ENCODE measurements around the gene DCDC2C.

DNA sequence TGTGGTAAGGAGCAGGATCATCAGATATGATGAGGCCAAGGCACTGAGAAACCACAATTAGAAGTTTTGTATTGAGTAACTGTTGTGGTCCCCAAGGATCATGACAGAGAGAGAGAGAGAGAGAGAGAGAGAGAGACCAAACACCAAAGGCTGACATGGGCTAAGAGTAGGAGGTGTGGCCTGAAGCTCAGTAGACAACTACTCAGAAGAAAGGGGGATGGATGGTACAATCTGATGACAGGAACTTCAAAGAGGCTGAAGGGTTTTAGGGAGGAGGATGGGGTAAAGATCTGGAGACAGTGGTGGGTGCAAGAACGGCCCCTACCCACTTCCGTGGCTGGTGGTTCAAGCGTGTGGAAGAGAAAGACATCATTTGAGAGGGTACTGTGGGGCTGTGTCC, 135.0 kb downstream of the DCDC2C start:
- no peak for TF ChIP-seq POLR2A (IDR thresholded peaks at IDR 0.05)
- TF ChIP-seq, protein P1, sequence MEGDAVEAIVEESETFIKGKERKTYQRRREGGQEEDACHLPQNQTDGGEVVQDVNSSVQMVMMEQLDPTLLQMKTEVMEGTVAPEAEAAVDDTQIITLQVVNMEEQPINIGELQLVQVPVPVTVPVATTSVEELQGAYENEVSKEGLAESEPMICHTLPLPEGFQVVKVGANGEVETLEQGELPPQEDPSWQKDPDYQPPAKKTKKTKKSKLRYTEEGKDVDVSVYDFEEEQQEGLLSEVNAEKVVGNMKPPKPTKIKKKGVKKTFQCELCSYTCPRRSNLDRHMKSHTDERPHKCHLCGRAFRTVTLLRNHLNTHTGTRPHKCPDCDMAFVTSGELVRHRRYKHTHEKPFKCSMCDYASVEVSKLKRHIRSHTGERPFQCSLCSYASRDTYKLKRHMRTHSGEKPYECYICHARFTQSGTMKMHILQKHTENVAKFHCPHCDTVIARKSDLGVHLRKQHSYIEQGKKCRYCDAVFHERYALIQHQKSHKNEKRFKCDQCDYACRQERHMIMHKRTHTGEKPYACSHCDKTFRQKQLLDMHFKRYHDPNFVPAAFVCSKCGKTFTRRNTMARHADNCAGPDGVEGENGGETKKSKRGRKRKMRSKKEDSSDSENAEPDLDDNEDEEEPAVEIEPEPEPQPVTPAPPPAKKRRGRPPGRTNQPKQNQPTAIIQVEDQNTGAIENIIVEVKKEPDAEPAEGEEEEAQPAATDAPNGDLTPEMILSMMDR (IDR thresholded peaks at IDR 0.05 in 8 of 11, conservative IDR thresholded peaks at IDR 0.05 in 3 of 11) = no peak
- TF ChIP-seq POLR2AphosphoS5 (IDR thresholded peaks at IDR 0.05) = no peak

All from spleen (tissue), 7 donors.